HCT116 (cell line): ENCODE results near the gene PYY. TPM values are rescaled to one million over a fixed set of nuclear protein-coding genes. Genes with fewer than 3 reads are reported as not detected.

ENCODE experiments used
- ATAC-seq: fragments of 200-7000 bp; cut with Tn5 transposase; 2 replicates; pipeline ENCODE4 v1.9.1; 2020; ENCODE audit warnings: mild to moderate bottlenecking, moderate library complexity
- BruUV-seq: library from RNA; stranded (reverse); fragments of 400-500 nt; replicated peaks from 2 replicates; lab custom pipeline; 2021; lab: Mats Ljungman, UMichigan
- CTCF ChIA-PET: fragments of 300-600 bp; sonication (Branson Sonifier 250); formaldehyde crosslinking; loops from one replicate; lab custom pipeline; 2021; ENCODE audit warnings: antibody characterized with exemption; lab: Charles Lee
- POLR2A ChIA-PET: fragments of 300-600, 350-600 bp; sonication (Branson Sonifier 250); formaldehyde crosslinking; loops from one replicate; lab custom pipeline; 2021; ENCODE audit warnings: antibody characterized with exemption; lab: Charles Lee
- RAD21 ChIA-PET, 2 experiments: fragments of 300-600 bp; sonication (Branson Sonifier 250); formaldehyde crosslinking; loops; one replicate each; lab custom pipeline; 2023; ENCODE audit warnings: low total read pairs in 2 of 2; ENCODE audit not compliant: uncharacterized antibody in 2 of 2, unreplicated experiment in 2 of 2, low non-redundant PET in 1 of 2; lab: Charles Lee
- DNase-seq: peaks from one replicate; pipeline ENCODE4 v3.0.0-alpha.2; 2010; ENCODE audit warnings: low read depth, low spot score
- H2AFZ ChIP-seq: fragments of 200-600 bp; shearing (Covaris generic), sonication (generic); 2 replicates; pipeline ENCODE4 v1.6.1; 2017; ENCODE audit warnings: low read depth, mixed run types, mixed read lengths, antibody characterized with exemption, low read length; ENCODE audit not compliant: poor library complexity, severe bottlenecking
- H3K27ac ChIP-seq: 2 replicates; pipeline ENCODE4 v1.5.1; 2012; ENCODE audit warnings: low read depth, low read length
- H3K27me3 ChIP-seq: fragments of 200-600 bp; sonication (generic); 2 replicates; pipeline ENCODE4 v1.6.1; 2016; ENCODE audit warnings: mixed run types, low read length, mixed read lengths; ENCODE audit not compliant: insufficient read depth
- H3K36me3 ChIP-seq, 2 experiments: fragments of 200-500 bp in 1 of 2; fragments of 200-600 bp in 1 of 2; sonication (Bioruptor generic) in 1 of 2; sonication (generic) in 1 of 2; 2 replicates each; pipeline versions ENCODE4 v1.5.1 to v1.6.1; 2014 to 2016; ENCODE audit warnings: low read length in 2 of 2, inconsistent platforms in 1 of 2, mixed read lengths in 1 of 2, mixed run types in 1 of 2; ENCODE audit not compliant: insufficient read depth in 2 of 2, control insufficient read depth in 1 of 2
- H3K4me1 ChIP-seq, 2 experiments: fragments of 200-600 bp in 1 of 2; sonication (generic) in 1 of 2; 2 replicates each; pipeline versions ENCODE4 v1.5.1 to v1.6.1; 2012 to 2017; ENCODE audit warnings: low read length in 2 of 2, inconsistent platforms in 1 of 2, mild to moderate bottlenecking in 1 of 2, mixed read lengths in 1 of 2, mixed run types in 1 of 2, moderate library complexity in 1 of 2; ENCODE audit not compliant: insufficient read depth in 2 of 2, control insufficient read depth in 1 of 2
- H3K4me2 ChIP-seq: fragments of 200-600 bp; sonication (generic); 2 replicates; pipeline ENCODE4 v1.6.1; 2017; ENCODE audit warnings: mixed run types, low read length, mixed read lengths
- H3K4me3 ChIP-seq, 2 experiments: fragments of 200-600 bp in 1 of 2; sonication (generic) in 1 of 2; replicated peaks in 1 of 2; 2 replicates each; pipeline ENCODE4 v1.5.1; 2011 to 2016; ENCODE audit warnings: low read length in 2 of 2, control low read depth in 1 of 2, low read depth in 1 of 2, mild to moderate bottlenecking in 1 of 2, mixed read lengths in 1 of 2, mixed run types in 1 of 2
- H3K79me2 ChIP-seq: fragments of 200-600 bp; sonication (generic); 2 replicates; pipeline ENCODE4 v1.6.1; 2017; ENCODE audit warnings: mild to moderate bottlenecking, mixed run types, low read length, moderate library complexity, mixed read lengths; ENCODE audit not compliant: insufficient read depth
- H3K9ac ChIP-seq: fragments of 200-600 bp; sonication (generic); 2 replicates; pipeline ENCODE4 v1.6.1; 2016; ENCODE audit warnings: low read length, mixed read lengths
- H3K9me2 ChIP-seq: fragments of 200-600 bp; sonication (generic), shearing (Covaris generic); 2 replicates; pipeline ENCODE4 v1.6.1; 2017; ENCODE audit warnings: mixed run types, mild to moderate bottlenecking, moderate library complexity; ENCODE audit not compliant: insufficient read depth
- H3K9me3 ChIP-seq, 2 experiments: fragments of 200-500 bp in 1 of 2; fragments of 200-600 bp in 1 of 2; sonication (Bioruptor generic) in 1 of 2; sonication (generic) in 1 of 2; 2 replicates each; pipeline ENCODE4 v1.6.1; 2014 to 2017; ENCODE audit warnings: low read length in 2 of 2, mixed read lengths in 2 of 2, inconsistent platforms in 1 of 2, low read depth in 1 of 2, mild to moderate bottlenecking in 1 of 2, mixed run types in 1 of 2, moderate library complexity in 1 of 2; ENCODE audit not compliant: control insufficient read depth in 1 of 2, insufficient read depth in 1 of 2
- H4K20me1 ChIP-seq: fragments of 200-600 bp; sonication (generic), shearing (Covaris generic); 2 replicates; pipeline ENCODE4 v1.6.1; 2017; ENCODE audit warnings: mixed run types, mild to moderate bottlenecking, moderate library complexity; ENCODE audit not compliant: insufficient read depth
- ATF3 ChIP-seq: IDR thresholded peaks from 2 replicates; pipeline ENCODE4 v1.6.1; 2012
- CTCF ChIP-seq, 3 experiments: fragments of 200-600 bp in 1 of 3; sonication (generic) in 1 of 3; IDR thresholded peaks in 2 of 3; conservative IDR thresholded peaks in 1 of 3; 2 replicates each; pipeline ENCODE4 v1.5.1; 2012 to 2017; ENCODE audit warnings: low read depth in 2 of 3, low read length in 2 of 3, antibody characterized with exemption in 1 of 3, borderline replicate concordance in 1 of 3, control low read depth in 1 of 3, mild to moderate bottlenecking in 1 of 3, mixed read lengths in 1 of 3, mixed run types in 1 of 3, moderate library complexity in 1 of 3; ENCODE audit not compliant: insufficient read depth in 1 of 3
- ELF1 ChIP-seq: IDR thresholded peaks from 2 replicates; pipeline ENCODE4 v1.6.1; 2012; ENCODE audit warnings: low read depth, borderline replicate concordance
- EZH2 ChIP-seq: fragments of 200-600 bp; sonication (generic); IDR thresholded peaks from 2 replicates; pipeline ENCODE4 v1.6.1; 2017; ENCODE audit warnings: antibody characterized with exemption, mixed run types
- FOSL1 ChIP-seq: IDR thresholded peaks from 2 replicates; pipeline ENCODE4 v1.6.1; 2012; ENCODE audit warnings: low read depth
- RAD21 ChIP-seq: IDR thresholded peaks from 2 replicates; pipeline ENCODE4 v1.6.1; 2012; ENCODE audit warnings: low read depth, mild to moderate bottlenecking
- SIN3A ChIP-seq: IDR thresholded peaks from 2 replicates; pipeline ENCODE4 v1.6.1; 2012; ENCODE audit warnings: low read depth
- SP1 ChIP-seq: IDR thresholded peaks from 2 replicates; pipeline ENCODE4 v1.6.1; 2012; ENCODE audit warnings: low read depth
- ZFX ChIP-seq: fragments of 450-650 bp; IDR thresholded peaks from 2 replicates; pipeline ENCODE4 v1.6.1; 2017
- ZNF274 ChIP-seq: fragments of 200-500 bp; sonication (Bioruptor generic); IDR thresholded peaks from 2 replicates; pipeline ENCODE4 v1.6.1; 2014; ENCODE audit warnings: mild to moderate bottlenecking, low read depth, low read length, inconsistent platforms
- intact Hi-C: fragments of 100-400 bp; cut with micrococcal nuclease; formaldehyde crosslinking; loops from 2 replicates; pipeline ENCODE4 v1.10.0; 2022
- total RNA-seq: library from RNA; stranded (reverse); gene quantifications from one replicate; pipeline ENCODE4 v1.2.1, GENCODE V29; 2021; ENCODE audit not compliant: unreplicated experiment

Gene PYY
- total RNA-seq, 1 experiment from 2014 or later = 0.52 TPM

DNA sequence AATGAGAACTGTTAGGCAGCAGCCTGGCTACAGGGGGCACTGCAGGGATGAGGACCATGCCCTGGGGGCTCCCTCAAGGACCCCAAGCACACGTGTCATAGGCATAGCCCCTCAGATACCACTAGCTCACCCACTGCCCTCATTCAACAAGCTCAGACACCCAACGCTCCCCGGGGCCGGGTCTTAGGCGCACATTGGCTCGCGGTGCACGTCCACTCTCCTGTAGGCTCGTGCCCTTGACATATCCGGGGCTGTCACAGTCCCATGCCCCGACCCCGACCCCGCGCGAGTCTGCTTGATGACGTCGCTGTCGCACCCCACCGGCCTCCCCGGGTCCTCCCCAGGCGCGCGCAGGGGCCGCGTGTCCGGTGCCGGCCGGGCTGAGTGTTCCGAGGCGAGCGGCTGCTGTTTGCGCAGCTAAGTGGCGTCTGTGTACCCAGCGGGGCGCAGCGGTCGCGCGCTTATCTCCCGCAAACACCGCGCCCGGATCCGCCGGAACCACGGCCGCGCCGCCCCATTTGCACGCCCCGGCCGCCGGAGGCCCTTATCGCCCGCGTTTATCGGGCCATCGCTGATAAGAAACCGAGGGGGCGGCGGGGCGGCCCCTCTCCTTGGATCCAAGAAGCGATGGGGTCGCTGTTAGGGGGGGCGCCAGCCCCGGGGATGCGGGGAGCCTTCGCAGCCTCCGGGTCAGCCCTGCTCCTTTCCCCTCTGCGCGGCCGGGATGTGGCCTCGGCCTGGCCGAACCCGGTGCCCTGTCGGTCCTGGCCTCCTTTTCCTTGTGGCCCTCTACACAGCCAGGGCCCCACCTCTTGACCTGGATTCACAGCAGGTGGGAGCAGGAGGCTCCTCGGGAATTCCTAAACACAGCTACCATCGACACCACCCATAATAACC is 30.0 kb upstream of the PYY start:
- H3K9me2 ChIP-seq = no peaks in the 10 kb centered on the region
- no peak overlapping the region for H3K4me2 ChIP-seq
- no peak overlapping the region for H3K27ac ChIP-seq
- H3K4me3 ChIP-seq = no peak overlapping the region
- H3K79me2 ChIP-seq = no peaks in the 10 kb centered on the region
- no peaks in the 10 kb centered on the region for H3K4me1 ChIP-seq
- ATAC-seq = no peak
- no peak overlapping the region for H2AFZ ChIP-seq
- H3K36me3 ChIP-seq = no peaks in the 10 kb centered on the region
- DNase-seq = no peak
- no peaks in the 10 kb centered on the region for H4K20me1 ChIP-seq
- TF ChIP-seq CTCF (IDR thresholded peaks at IDR 0.05 in 2 of 3, conservative IDR thresholded peaks at IDR 0.05 in 1 of 3; ENCODE audit: borderline replicate concordance in 1 of 3, insufficient read depth in 1 of 3, low read depth in 2 of 3, low read length in 2 of 3) = 0 out of 6 replicates have a peak, but pooled peaks of 1 of the 3 experiments have one; percentile 8
- no peak for TF ChIP-seq ELF1
- TF ChIP-seq RAD21 = no peak
- TF ChIP-seq FOSL1 = no peak
- TF ChIP-seq ATF3 = no peak
- no peak for TF ChIP-seq SIN3A
- TF ChIP-seq SP1 = no peak
- no peaks in the 10 kb centered on the region for H3K9me3 ChIP-seq
- POLR2A ChIA-PET = no interaction called here
- RAD21 ChIA-PET = no interaction called here
- BruUV-seq = no TSS peak
- CTCF ChIA-PET = no interaction called here
- intact Hi-C loops = no loop called here
- no peaks in the 10 kb centered on the region for H3K27me3 ChIP-seq
- no peak overlapping the region for H3K9ac ChIP-seq

DNA sequence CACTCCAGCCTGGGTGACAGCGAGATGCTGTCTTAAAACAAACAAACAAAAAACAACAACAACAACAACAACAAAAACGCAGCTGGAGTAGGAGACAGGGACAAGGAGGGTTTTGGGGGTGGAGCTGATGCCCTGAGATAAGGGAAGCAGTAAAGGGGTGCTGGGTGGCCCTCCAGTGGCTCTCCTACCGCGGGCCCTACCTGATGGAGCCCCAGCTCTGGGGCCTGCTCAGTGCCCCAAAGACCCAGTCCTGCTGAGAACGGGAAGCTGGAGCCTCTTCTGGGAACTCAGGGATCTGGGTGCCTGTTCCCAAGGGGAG is 29.4 kb upstream of the PYY start:
- no TSS peak for BruUV-seq
- ATAC-seq (no peak), DNase-seq (no peak)
- no peaks in the 10 kb centered on the region for H3K9me3 ChIP-seq
- H4K20me1 ChIP-seq = no peaks in the 10 kb centered on the region
- TF ChIP-seq ZNF274 = no peak
- no peak for TF ChIP-seq ATF3
- no peak for TF ChIP-seq SP1
- TF ChIP-seq EZH2 = no peak
- TF ChIP-seq ZFX = no peak
- intact Hi-C loops = no loop called here
- ChIA-PET POLR2A (no interaction called here), CTCF (no interaction called here), RAD21 (no interaction called here)
- no peaks in the 10 kb centered on the region for H3K36me3 ChIP-seq
- H3K27me3 ChIP-seq = no peaks in the 10 kb centered on the region
- H3K4me2 ChIP-seq = no peak overlapping the region
- H3K4me1 ChIP-seq = no peaks in the 10 kb centered on the region
- no peaks in the 10 kb centered on the region for H3K79me2 ChIP-seq
- no peak overlapping the region for H2AFZ ChIP-seq
- no peak overlapping the region for H3K9ac ChIP-seq
- H3K9me2 ChIP-seq = no peaks in the 10 kb centered on the region
- no peak overlapping the region for H3K27ac ChIP-seq
- H3K4me3 ChIP-seq = no peak overlapping the region
